ENCODE data around the gene PCDHGC5.

GRCh38 chr5:141479776-141480175 lies 9.1 kb upstream of the PCDHGC5 start:
- no peak for TF ChIP-seq IRF2 (CRISPR knock-in tag; IDR thresholded peaks at IDR 0.05)
- TF ChIP-seq FOXM1 (IDR thresholded peaks at IDR 0.05; ENCODE audit: low read depth), result no peak
- TF ChIP-seq FOXM1 (CRISPR knock-in tag; IDR thresholded peaks at IDR 0.05; ENCODE audit: low read depth), result no peak
- TF ChIP-seq HCFC1 (IDR thresholded peaks at IDR 0.05; ENCODE audit: low read depth, low read length), result no peak
- no peak for TF ChIP-seq SMARCA4 (IDR thresholded peaks at IDR 0.05)
- TF ChIP-seq CTCF (IDR thresholded peaks at IDR 0.05 in 2 of 3, conservative IDR thresholded peaks at IDR 0.05 in 1 of 3; ENCODE audit: insufficient read depth in 2 of 3, low read depth in 1 of 3, low read length in 3 of 3), result no peak
- no peak for TF ChIP-seq TRIM28 (IDR thresholded peaks at IDR 0.05)
- TF ChIP-seq MAFK (IDR thresholded peaks at IDR 0.05; ENCODE audit: low read length), result no peak
- no peak for TF ChIP-seq ZNF274 (IDR thresholded peaks at IDR 0.05; ENCODE audit: borderline replicate concordance, low read depth, low read length)
- no peak for TF ChIP-seq HDAC6 (IDR thresholded peaks at IDR 0.05; ENCODE audit: low read depth, low read length)

All from K562 (cell line).